ENCODE data around the gene CD2.

CD2 gene

GRCh38 chr1:116726872-116727820, 27.1 kb upstream of the CD2 start:
- TF ChIP-seq TAF1 (IDR thresholded peaks at IDR 0.05; ENCODE audit: borderline replicate concordance, insufficient read depth, low read length) (no peak), POLR2AphosphoS5 (IDR thresholded peaks at IDR 0.05; ENCODE audit: low read depth, low read length) (no peak), SIN3A (IDR thresholded peaks at IDR 0.05; ENCODE audit: borderline replicate concordance, insufficient read depth, low read length) (no peak), FOXP2 (optimal IDR thresholded peaks at IDR 0.05; ENCODE audit: borderline replicate concordance, extremely low read depth, extremely low read length, insufficient read depth) (no peak)
- TF ChIP-seq, protein P1, sequence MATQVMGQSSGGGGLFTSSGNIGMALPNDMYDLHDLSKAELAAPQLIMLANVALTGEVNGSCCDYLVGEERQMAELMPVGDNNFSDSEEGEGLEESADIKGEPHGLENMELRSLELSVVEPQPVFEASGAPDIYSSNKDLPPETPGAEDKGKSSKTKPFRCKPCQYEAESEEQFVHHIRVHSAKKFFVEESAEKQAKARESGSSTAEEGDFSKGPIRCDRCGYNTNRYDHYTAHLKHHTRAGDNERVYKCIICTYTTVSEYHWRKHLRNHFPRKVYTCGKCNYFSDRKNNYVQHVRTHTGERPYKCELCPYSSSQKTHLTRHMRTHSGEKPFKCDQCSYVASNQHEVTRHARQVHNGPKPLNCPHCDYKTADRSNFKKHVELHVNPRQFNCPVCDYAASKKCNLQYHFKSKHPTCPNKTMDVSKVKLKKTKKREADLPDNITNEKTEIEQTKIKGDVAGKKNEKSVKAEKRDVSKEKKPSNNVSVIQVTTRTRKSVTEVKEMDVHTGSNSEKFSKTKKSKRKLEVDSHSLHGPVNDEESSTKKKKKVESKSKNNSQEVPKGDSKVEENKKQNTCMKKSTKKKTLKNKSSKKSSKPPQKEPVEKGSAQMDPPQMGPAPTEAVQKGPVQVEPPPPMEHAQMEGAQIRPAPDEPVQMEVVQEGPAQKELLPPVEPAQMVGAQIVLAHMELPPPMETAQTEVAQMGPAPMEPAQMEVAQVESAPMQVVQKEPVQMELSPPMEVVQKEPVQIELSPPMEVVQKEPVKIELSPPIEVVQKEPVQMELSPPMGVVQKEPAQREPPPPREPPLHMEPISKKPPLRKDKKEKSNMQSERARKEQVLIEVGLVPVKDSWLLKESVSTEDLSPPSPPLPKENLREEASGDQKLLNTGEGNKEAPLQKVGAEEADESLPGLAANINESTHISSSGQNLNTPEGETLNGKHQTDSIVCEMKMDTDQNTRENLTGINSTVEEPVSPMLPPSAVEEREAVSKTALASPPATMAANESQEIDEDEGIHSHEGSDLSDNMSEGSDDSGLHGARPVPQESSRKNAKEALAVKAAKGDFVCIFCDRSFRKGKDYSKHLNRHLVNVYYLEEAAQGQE (IDR thresholded peaks at IDR 0.05; ENCODE audit: insufficient read depth in 1 of 2, low read depth in 2 of 2, low read length in 2 of 2), result no peak

GRCh38 chr1:116731439-116731838, 22.8 kb upstream of the CD2 start:
- TF ChIP-seq, protein P1 (IDR thresholded peaks at IDR 0.05; ENCODE audit: insufficient read depth in 1 of 2, low read depth in 2 of 2, low read length in 2 of 2), result no peak
- TF ChIP-seq POLR2AphosphoS5 (IDR thresholded peaks at IDR 0.05; ENCODE audit: low read depth, low read length) (no peak), SIN3A (IDR thresholded peaks at IDR 0.05; ENCODE audit: borderline replicate concordance, insufficient read depth, low read length) (no peak), TAF1 (IDR thresholded peaks at IDR 0.05; ENCODE audit: borderline replicate concordance, insufficient read depth, low read length) (no peak), FOXP2 (optimal IDR thresholded peaks at IDR 0.05; ENCODE audit: borderline replicate concordance, extremely low read depth, extremely low read length, insufficient read depth) (no peak)

DNA sequence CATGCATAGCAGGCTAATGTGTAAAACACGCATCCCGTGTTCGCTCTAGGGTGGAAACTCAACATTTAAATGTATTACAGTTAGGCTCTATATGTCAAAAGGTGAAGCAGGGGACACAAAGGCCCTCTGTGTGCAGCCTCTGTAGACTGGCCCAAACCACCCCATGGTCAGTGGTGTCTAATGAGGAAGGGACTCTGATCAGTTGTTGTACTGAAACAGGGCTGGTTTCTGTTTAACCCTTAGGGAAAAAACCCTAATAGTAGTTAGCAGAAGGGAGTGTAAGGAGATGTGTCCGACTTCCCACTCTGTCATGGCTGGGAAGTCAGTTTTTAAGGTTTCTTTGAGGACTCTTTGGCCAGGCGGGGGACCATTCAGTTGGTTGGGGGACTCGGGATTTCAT, 21.5 kb upstream of the CD2 start:
- TF ChIP-seq, protein P1 (IDR thresholded peaks at IDR 0.05; ENCODE audit: insufficient read depth in 1 of 2, low read depth in 2 of 2, low read length in 2 of 2), result no peak
- TF ChIP-seq POLR2AphosphoS5 (IDR thresholded peaks at IDR 0.05; ENCODE audit: low read depth, low read length), result no peak
- TF ChIP-seq TAF1 (IDR thresholded peaks at IDR 0.05; ENCODE audit: borderline replicate concordance, insufficient read depth, low read length), result no peak
- TF ChIP-seq FOXP2 (optimal IDR thresholded peaks at IDR 0.05; ENCODE audit: borderline replicate concordance, extremely low read depth, extremely low read length, insufficient read depth), result no peak
- no peak for TF ChIP-seq SIN3A (IDR thresholded peaks at IDR 0.05; ENCODE audit: borderline replicate concordance, insufficient read depth, low read length)

DNA sequence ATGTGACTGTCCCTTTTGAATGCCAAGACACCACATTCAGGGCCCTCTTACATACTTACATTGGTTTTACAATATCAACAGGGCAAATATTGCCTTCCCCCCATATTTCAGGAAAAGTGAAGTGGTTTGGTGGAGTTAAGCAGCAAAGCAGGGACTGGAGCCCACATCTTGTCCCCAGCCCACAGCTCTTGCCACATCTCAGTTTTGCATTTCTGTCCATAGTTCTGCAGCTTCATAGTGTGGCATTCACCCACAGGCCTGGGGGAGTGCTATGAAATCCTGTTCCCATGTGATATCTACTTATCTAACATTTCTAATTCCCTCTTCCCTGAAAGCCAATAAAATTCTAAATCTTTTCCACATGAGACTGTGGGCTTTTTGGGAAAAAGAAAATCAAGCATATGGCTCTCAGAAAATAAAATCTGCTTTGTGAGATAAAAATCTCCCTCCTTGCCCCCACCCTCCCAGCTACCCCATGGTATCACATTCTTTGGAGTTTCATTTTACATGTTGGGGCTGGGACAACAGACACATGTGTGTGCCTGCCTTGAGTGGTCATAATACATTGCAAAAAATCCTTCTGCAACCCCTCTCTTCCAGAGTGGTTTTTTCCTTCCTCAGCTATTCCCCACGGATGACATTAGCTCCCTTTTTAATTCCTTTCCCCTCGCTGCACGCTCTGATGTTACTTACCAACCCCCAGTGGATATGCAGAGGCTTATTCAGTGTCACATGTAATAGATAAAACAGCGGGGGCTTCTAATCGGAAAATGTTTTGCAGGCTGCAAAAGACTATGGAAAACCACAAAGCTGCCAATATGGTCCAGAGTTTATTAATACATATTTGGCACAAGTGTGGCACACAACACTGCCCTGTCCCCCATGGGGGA, 20.5 kb upstream of the CD2 start:
- TF ChIP-seq POLR2AphosphoS5 (IDR thresholded peaks at IDR 0.05; ENCODE audit: low read depth, low read length), result no peak
- TF ChIP-seq FOXP2 (optimal IDR thresholded peaks at IDR 0.05; ENCODE audit: borderline replicate concordance, extremely low read depth, extremely low read length, insufficient read depth), result no peak
- TF ChIP-seq SIN3A (IDR thresholded peaks at IDR 0.05; ENCODE audit: borderline replicate concordance, insufficient read depth, low read length), result no peak
- TF ChIP-seq TAF1 (IDR thresholded peaks at IDR 0.05; ENCODE audit: borderline replicate concordance, insufficient read depth, low read length), result no peak
- TF ChIP-seq, protein P1 (IDR thresholded peaks at IDR 0.05; ENCODE audit: insufficient read depth in 1 of 2, low read depth in 2 of 2, low read length in 2 of 2), result no peak
